Measurements from ENCODE around the gene STXBP6. TPM values are rescaled to one million over a fixed set of nuclear protein-coding genes. Genes with fewer than 3 reads are reported as not detected.

STXBP6 gene
- total and polyA plus RNA-seq, 8 donors: 17.2 to 54.1 (median 47.1) TPM

GRCh38 chr14:24910408-24910986, 139.4 kb downstream of the STXBP6 start:
- H3K27ac ChIP-seq: no peak overlapping the region
- DNase-seq: no peak

GRCh38 chr14:24909523-24910302, 140.2 kb downstream of the STXBP6 start:
- no peak for TF ChIP-seq CTCF (IDR thresholded peaks at IDR 0.05)
- ATAC-seq: no peak
- H3K27ac ChIP-seq: no peak overlapping the region
- H3K4me3 ChIP-seq: no peak overlapping the region
- no peaks in the 10 kb centered on the region for H3K27me3 ChIP-seq
- H3K4me1 ChIP-seq: peaks cover 0 to 10% of the 10 kb centered on the region in 2 donors
- no peaks in the 10 kb centered on the region for H3K36me3 ChIP-seq
- DNase-seq: peak in 1 of 4 donors; percentile 19
- intact Hi-C loops (cut with DNase I): no loop called here
- H3K9me3 ChIP-seq: no peaks in the 10 kb centered on the region

More at GRCh38 chr14:24910408-24910986, 139.4 kb downstream of the STXBP6 start:
- TF ChIP-seq CTCF (IDR thresholded peaks at IDR 0.05): no peak
- Histone ChIP-seq H3K4me1 (peaks cover 0 to 10% of the 10 kb centered on the region in 2 donors), H3K4me3 (no peak overlapping the region), H3K9me3 (no peaks in the 10 kb centered on the region), H3K27me3 (no peaks in the 10 kb centered on the region), H3K36me3 (no peaks in the 10 kb centered on the region)
- intact Hi-C loops (cut with DNase I): no loop called here
- no peak for ATAC-seq

- Histone ChIP-seq H3K27me3 (no peaks in the 10 kb centered on the region), H3K4me1 (peaks cover 0 to 10% of the 10 kb centered on the region in 2 donors), H3K4me3 (no peak overlapping the region), H3K9me3 (no peaks in the 10 kb centered on the region), H3K27ac (no peak overlapping the region), H3K36me3 (no peaks in the 10 kb centered on the region)
- DNase-seq (no peak), ATAC-seq (peak; percentile 51)
- no peak for TF ChIP-seq CTCF (IDR thresholded peaks at IDR 0.05)
- intact Hi-C loops (cut with DNase I): no loop called here
These were observed 141.2 kb downstream of the STXBP6 start for GRCh38 chr14:24908592-24909236.

- Histone ChIP-seq H3K27me3 (no peaks in the 10 kb centered on the region), H3K27ac (no peak overlapping the region), H3K36me3 (no peaks in the 10 kb centered on the region), H3K4me1 (no peaks in the 10 kb centered on the region), H3K4me3 (no peak overlapping the region), H3K9me3 (no peaks in the 10 kb centered on the region)
- DNase-seq (no peak), ATAC-seq (no peak)
- TF ChIP-seq CTCF (IDR thresholded peaks at IDR 0.05): no peak
- intact Hi-C loops (cut with DNase I): no loop called here
These were observed 145.4 kb downstream of the STXBP6 start for GRCh38 chr14:24904533-24904932.

GRCh38 chr14:24903337-24903736, 146.6 kb downstream of the STXBP6 start:
- no peaks in the 10 kb centered on the region for H3K27me3 ChIP-seq
- peak; percentile 67 for ATAC-seq

More at GRCh38 chr14:24903337-24903736, 146.6 kb downstream of the STXBP6 start:
- Histone ChIP-seq H3K4me1 (no peaks in the 10 kb centered on the region), H3K36me3 (no peaks in the 10 kb centered on the region), H3K9me3 (no peaks in the 10 kb centered on the region), H3K27ac (no peak overlapping the region), H3K4me3 (no peak overlapping the region)
- intact Hi-C loops (cut with DNase I): no loop called here
- DNase-seq: no peak
- TF ChIP-seq CTCF (IDR thresholded peaks at IDR 0.05): no peak
